ENCODE results near the gene TCEANC2.
A peak's percentile ranks its signal among the peaks of the same experiment; 100 is the strongest.

The TCEANC2 gene

GRCh38 chr1:54122135-54122751, 68.8 kb downstream of the TCEANC2 start:
- no peaks in the 10 kb centered on the region for H3K9me3 ChIP-seq (ENCODE audit: control insufficient read depth, low read length)
- H3K9ac ChIP-seq (ENCODE audit: low read length), result peak overlapping the region; percentile 19

GRCh38 chr1:54122992-54123391, 69.6 kb downstream of the TCEANC2 start:
- H3K36me3 ChIP-seq (ENCODE audit: control insufficient read depth, insufficient read depth, low read length), result no peaks in the 10 kb centered on the region
- H3K4me1 ChIP-seq (ENCODE audit: control insufficient read depth, insufficient read depth, low read length), result peaks cover 52% of the 10 kb centered on the region
- no peak overlapping the region for H3K4me3 ChIP-seq (ENCODE audit: low read length)
- no peaks in the 10 kb centered on the region for H3K27me3 ChIP-seq (ENCODE audit: control insufficient read depth, insufficient read depth, low read length)
- no peaks in the 10 kb centered on the region for H3K9me3 ChIP-seq (ENCODE audit: control insufficient read depth, low read length)
- H3K9ac ChIP-seq (ENCODE audit: low read length), result no peak overlapping the region

More at GRCh38 chr1:54122135-54122751, 68.8 kb downstream of the TCEANC2 start:
- peaks cover 52% of the 10 kb centered on the region for H3K4me1 ChIP-seq (ENCODE audit: control insufficient read depth, insufficient read depth, low read length)
- no peaks in the 10 kb centered on the region for H3K36me3 ChIP-seq (ENCODE audit: control insufficient read depth, insufficient read depth, low read length)
- H3K27me3 ChIP-seq (ENCODE audit: control insufficient read depth, insufficient read depth, low read length), result no peaks in the 10 kb centered on the region
- H3K4me3 ChIP-seq (ENCODE audit: low read length), result no peak overlapping the region

DNA sequence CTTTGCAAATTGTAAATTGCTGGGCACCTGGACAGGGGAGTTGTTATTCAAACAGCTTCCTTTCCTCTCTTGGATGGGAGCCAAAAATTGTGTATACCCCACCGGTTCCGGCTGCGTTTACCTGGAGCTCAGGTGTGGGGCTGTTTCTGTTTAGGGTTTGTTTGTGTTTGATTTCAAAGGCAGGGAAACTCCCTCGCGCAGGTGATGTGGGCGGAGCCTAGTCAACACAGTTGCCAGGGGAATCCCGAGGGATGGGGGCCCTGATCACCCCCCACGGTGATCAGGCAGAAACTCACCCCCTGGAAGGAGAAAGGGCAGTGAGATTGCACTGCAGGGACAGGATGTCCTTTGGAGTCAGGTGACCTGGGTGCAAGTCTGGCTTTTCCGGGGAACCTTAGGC, 71.1 kb downstream of the TCEANC2 start:
- H3K27me3 ChIP-seq (ENCODE audit: control insufficient read depth, insufficient read depth, low read length), result no peaks in the 10 kb centered on the region
- H3K4me1 ChIP-seq (ENCODE audit: control insufficient read depth, insufficient read depth, low read length), result peaks cover 52% of the 10 kb centered on the region
- H3K9me3 ChIP-seq (ENCODE audit: control insufficient read depth, low read length), result no peaks in the 10 kb centered on the region
- peak overlapping the region; percentile 38 for H3K9ac ChIP-seq (ENCODE audit: low read length)
- H3K4me3 ChIP-seq (ENCODE audit: low read length), result no peak overlapping the region
- no peaks in the 10 kb centered on the region for H3K36me3 ChIP-seq (ENCODE audit: control insufficient read depth, insufficient read depth, low read length)

- Histone ChIP-seq H3K27me3 (ENCODE audit: control insufficient read depth, insufficient read depth, low read length) (no peaks in the 10 kb centered on the region), H3K9me3 (ENCODE audit: control insufficient read depth, low read length) (no peaks in the 10 kb centered on the region), H3K36me3 (ENCODE audit: control insufficient read depth, insufficient read depth, low read length) (no peaks in the 10 kb centered on the region), H3K4me3 (ENCODE audit: low read length) (no peak overlapping the region), H3K4me1 (ENCODE audit: control insufficient read depth, insufficient read depth, low read length) (peaks cover 52% of the 10 kb centered on the region), H3K9ac (ENCODE audit: low read length) (peak overlapping the region; percentile 8)
Observed at GRCh38 chr1:54124906-54125305, 71.5 kb downstream of the TCEANC2 start.

- Histone ChIP-seq H3K4me1 (ENCODE audit: control insufficient read depth, insufficient read depth, low read length) (peaks cover 48% of the 10 kb centered on the region), H3K9me3 (ENCODE audit: control insufficient read depth, low read length) (no peaks in the 10 kb centered on the region), H3K36me3 (ENCODE audit: control insufficient read depth, insufficient read depth, low read length) (no peaks in the 10 kb centered on the region), H3K9ac (ENCODE audit: low read length) (peak overlapping the region; percentile 8), H3K4me3 (ENCODE audit: low read length) (no peak overlapping the region), H3K27me3 (ENCODE audit: control insufficient read depth, insufficient read depth, low read length) (no peaks in the 10 kb centered on the region)
Observed at GRCh38 chr1:54125386-54126070, 72.1 kb downstream of the TCEANC2 start.

- Histone ChIP-seq H3K27me3 (ENCODE audit: control insufficient read depth, insufficient read depth, low read length) (no peaks in the 10 kb centered on the region), H3K36me3 (ENCODE audit: control insufficient read depth, insufficient read depth, low read length) (no peaks in the 10 kb centered on the region), H3K4me1 (ENCODE audit: control insufficient read depth, insufficient read depth, low read length) (peaks cover 41% of the 10 kb centered on the region), H3K9ac (ENCODE audit: low read length) (no peak overlapping the region), H3K4me3 (ENCODE audit: low read length) (no peak overlapping the region), H3K9me3 (ENCODE audit: control insufficient read depth, low read length) (no peaks in the 10 kb centered on the region)
Observed at GRCh38 chr1:54126271-54126815, 72.9 kb downstream of the TCEANC2 start.

DNA sequence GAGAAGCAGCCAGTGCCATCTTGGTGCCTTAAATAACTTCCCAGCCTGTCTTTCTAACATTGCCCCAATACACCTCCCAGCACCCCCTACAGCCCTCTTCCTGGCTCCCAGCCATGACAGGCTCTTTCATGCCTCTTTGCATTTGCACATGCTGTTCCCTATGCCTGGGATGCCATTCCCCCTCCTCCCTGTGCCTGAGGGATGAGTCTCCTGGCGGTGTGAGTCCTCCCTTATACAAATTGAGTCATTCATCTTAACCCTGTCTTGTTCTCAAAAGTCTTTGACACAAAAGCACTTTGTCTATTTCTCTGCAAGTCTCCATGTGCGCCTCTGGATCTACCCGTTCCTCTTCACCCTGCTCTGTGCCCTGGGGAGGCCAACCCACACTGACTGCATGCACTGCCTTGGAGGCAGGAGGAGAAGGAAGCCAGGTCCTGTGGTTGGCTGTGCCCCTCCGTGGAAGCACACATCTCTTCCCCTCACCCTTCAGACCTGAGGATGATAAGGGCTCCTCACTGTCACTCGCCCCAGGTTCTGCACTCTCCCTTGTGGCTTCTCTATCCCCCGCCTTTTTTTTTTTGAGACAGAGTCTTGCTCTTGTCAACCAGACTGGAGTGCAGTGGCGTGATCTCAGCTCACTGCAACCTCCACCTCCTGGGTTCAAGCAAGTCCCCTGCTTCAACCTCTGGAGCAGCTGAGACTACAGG, 74.3 kb downstream of the TCEANC2 start:
- Histone ChIP-seq H3K9me3 (ENCODE audit: control insufficient read depth, low read length) (no peaks in the 10 kb centered on the region), H3K36me3 (ENCODE audit: control insufficient read depth, insufficient read depth, low read length) (no peaks in the 10 kb centered on the region), H3K9ac (ENCODE audit: low read length) (no peak overlapping the region), H3K4me3 (ENCODE audit: low read length) (no peak overlapping the region), H3K27me3 (ENCODE audit: control insufficient read depth, insufficient read depth, low read length) (no peaks in the 10 kb centered on the region), H3K4me1 (ENCODE audit: control insufficient read depth, insufficient read depth, low read length) (peaks cover 29% of the 10 kb centered on the region)

DNA sequence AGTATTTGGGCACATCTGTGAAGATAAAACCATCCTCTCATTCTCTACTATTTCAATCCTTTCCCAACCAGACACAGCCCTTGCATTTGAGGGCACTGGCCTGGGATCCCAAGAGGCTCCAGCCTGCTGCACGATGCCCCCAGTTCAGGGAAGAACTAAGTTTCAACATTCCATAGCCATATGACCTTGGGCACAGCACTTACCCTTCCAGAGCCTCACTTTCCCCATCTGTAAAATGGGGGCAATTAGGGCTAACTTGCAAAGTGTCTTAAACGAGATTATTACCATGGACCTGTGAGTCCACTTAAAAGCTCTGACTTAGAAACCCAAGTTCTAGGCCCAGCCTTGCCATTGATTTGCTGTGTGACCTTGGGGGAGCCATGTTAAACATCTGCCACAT, 76.5 kb downstream of the TCEANC2 start:
- Histone ChIP-seq H3K4me3 (ENCODE audit: low read length) (no peak overlapping the region), H3K9me3 (ENCODE audit: control insufficient read depth, low read length) (no peaks in the 10 kb centered on the region)

DNA sequence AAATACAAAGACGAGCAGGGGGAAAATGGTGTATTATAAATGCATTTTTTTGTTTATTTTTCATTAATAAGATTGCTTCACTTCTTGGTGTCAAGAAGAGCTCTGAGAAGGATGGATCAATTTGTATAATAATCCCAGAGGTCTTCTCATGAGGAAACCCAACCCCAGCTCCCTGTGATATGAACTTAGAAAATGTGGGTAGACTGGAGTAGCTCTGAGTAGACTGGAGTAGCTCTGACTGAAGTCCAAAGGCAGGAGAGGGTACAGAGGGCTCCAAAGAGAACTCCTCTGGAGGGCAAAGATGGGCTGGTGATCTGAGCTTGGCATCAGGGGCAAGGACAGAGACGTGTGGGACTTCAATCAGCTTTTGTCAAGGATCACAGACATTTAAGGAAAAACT, 78.0 kb downstream of the TCEANC2 start:
- Histone ChIP-seq H3K27me3 (ENCODE audit: control insufficient read depth, insufficient read depth, low read length) (no peaks in the 10 kb centered on the region), H3K4me1 (ENCODE audit: control insufficient read depth, insufficient read depth, low read length) (no peaks in the 10 kb centered on the region), H3K4me3 (ENCODE audit: low read length) (no peak overlapping the region), H3K9ac (ENCODE audit: low read length) (no peak overlapping the region), H3K9me3 (ENCODE audit: control insufficient read depth, low read length) (no peaks in the 10 kb centered on the region), H3K36me3 (ENCODE audit: control insufficient read depth, insufficient read depth, low read length) (no peaks in the 10 kb centered on the region)

More for the DNA sequence above, 76.5 kb downstream of the TCEANC2 start:
- H3K9ac ChIP-seq (ENCODE audit: low read length), result no peak overlapping the region
- no peaks in the 10 kb centered on the region for H3K27me3 ChIP-seq (ENCODE audit: control insufficient read depth, insufficient read depth, low read length)
- H3K36me3 ChIP-seq (ENCODE audit: control insufficient read depth, insufficient read depth, low read length), result no peaks in the 10 kb centered on the region
- H3K4me1 ChIP-seq (ENCODE audit: control insufficient read depth, insufficient read depth, low read length), result peaks cover 13% of the 10 kb centered on the region

DNA sequence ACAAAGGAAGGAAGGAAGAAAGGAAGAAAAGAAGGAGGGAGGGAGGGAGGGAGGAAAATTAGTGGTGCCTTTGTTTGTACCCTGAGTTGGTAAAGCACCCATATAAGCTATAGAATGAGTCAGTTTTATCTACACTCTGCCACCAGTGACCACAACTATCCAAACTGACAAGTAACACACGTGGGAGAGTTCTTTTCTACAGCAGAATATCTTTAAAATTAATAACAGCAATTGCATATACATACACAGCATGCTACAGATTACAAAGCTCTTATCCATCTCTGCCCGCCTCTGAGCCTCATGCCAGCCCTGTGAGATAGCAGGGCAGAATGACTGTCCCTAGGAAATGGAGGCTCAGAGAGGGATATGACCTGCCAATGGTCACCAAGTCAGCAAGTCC, 79.1 kb downstream of the TCEANC2 start:
- no peak overlapping the region for H3K4me3 ChIP-seq (ENCODE audit: low read length)
- H3K9me3 ChIP-seq (ENCODE audit: control insufficient read depth, low read length), result no peaks in the 10 kb centered on the region
- H3K4me1 ChIP-seq (ENCODE audit: control insufficient read depth, insufficient read depth, low read length), result no peaks in the 10 kb centered on the region
- no peaks in the 10 kb centered on the region for H3K27me3 ChIP-seq (ENCODE audit: control insufficient read depth, insufficient read depth, low read length)
- H3K9ac ChIP-seq (ENCODE audit: low read length), result no peak overlapping the region
- H3K36me3 ChIP-seq (ENCODE audit: control insufficient read depth, insufficient read depth, low read length), result no peaks in the 10 kb centered on the region

DNA sequence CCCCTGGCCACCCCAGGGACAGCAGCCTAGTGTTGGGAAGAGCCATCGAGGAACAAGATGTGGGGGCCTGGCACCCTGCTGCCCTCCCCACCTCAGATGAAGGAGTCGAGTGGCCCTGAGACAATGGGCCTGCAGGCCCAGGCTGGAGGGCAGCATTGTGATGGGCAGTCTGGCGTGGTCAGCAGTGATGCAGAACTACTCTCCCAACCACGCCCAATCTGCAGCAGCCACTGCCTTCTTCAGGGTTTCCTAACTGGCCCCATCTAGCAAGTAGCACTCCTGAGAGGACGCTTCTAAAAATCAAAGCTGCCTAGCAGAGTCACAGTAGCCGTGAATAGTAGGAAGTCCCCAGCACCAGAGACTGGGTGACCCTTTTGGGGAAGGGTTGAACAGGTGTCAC, 80.9 kb downstream of the TCEANC2 start:
- H3K9ac ChIP-seq (ENCODE audit: low read length), result no peak overlapping the region
- H3K4me1 ChIP-seq (ENCODE audit: control insufficient read depth, insufficient read depth, low read length), result no peaks in the 10 kb centered on the region
- H3K4me3 ChIP-seq (ENCODE audit: low read length), result no peak overlapping the region
- no peaks in the 10 kb centered on the region for H3K9me3 ChIP-seq (ENCODE audit: control insufficient read depth, low read length)
- H3K36me3 ChIP-seq (ENCODE audit: control insufficient read depth, insufficient read depth, low read length), result no peaks in the 10 kb centered on the region
- no peaks in the 10 kb centered on the region for H3K27me3 ChIP-seq (ENCODE audit: control insufficient read depth, insufficient read depth, low read length)
